Measurements from ENCODE around the gene CPPED1. TPM values are rescaled to one million over a fixed set of nuclear protein-coding genes. Genes with fewer than 3 reads are reported as not detected.

CPPED1 gene
- total RNA-seq, 1 experiment from 2014 or later: 8.1 TPM

GRCh38 chr16:12803203-12804093 lies at the start of gene CPPED1 (continued):
- TF ChIP-seq, protein P1, sequence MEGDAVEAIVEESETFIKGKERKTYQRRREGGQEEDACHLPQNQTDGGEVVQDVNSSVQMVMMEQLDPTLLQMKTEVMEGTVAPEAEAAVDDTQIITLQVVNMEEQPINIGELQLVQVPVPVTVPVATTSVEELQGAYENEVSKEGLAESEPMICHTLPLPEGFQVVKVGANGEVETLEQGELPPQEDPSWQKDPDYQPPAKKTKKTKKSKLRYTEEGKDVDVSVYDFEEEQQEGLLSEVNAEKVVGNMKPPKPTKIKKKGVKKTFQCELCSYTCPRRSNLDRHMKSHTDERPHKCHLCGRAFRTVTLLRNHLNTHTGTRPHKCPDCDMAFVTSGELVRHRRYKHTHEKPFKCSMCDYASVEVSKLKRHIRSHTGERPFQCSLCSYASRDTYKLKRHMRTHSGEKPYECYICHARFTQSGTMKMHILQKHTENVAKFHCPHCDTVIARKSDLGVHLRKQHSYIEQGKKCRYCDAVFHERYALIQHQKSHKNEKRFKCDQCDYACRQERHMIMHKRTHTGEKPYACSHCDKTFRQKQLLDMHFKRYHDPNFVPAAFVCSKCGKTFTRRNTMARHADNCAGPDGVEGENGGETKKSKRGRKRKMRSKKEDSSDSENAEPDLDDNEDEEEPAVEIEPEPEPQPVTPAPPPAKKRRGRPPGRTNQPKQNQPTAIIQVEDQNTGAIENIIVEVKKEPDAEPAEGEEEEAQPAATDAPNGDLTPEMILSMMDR (IDR thresholded peaks at IDR 0.05 in 2 of 3, conservative IDR thresholded peaks at IDR 0.05 in 1 of 3; ENCODE audit: borderline replicate concordance in 1 of 3, insufficient read depth in 1 of 3, low read depth in 2 of 3, low read length in 2 of 3): no peak
- TF ChIP-seq ELF1 (IDR thresholded peaks at IDR 0.05; ENCODE audit: borderline replicate concordance, low read depth) (no peak), SP1 (IDR thresholded peaks at IDR 0.05; ENCODE audit: low read depth) (peak; percentile 75), MAX (IDR thresholded peaks at IDR 0.05) (peak; percentile 40), SIN3A (IDR thresholded peaks at IDR 0.05; ENCODE audit: low read depth) (no peak; the same call in none of the 2 replicates)

GRCh38 chr16:12850186-12850585 lies 46.5 kb upstream of the CPPED1 start:
- no peaks in the 10 kb centered on the region for H3K4me1 ChIP-seq (ENCODE audit: control insufficient read depth in 1 of 2, insufficient read depth in 2 of 2, low read length in 2 of 2)
- ChIA-PET POLR2A (no interaction called here), RAD21 (ENCODE audit: low non-redundant PET in 1 of 2, low total read pairs in 2 of 2, uncharacterized antibody in 2 of 2, unreplicated experiment in 2 of 2) (no interaction called here), CTCF (no interaction called here)
- H3K9ac ChIP-seq (ENCODE audit: low read length): no peak overlapping the region
- H3K36me3 ChIP-seq (ENCODE audit: control insufficient read depth in 1 of 2, insufficient read depth in 2 of 2, low read length in 2 of 2): no peaks in the 10 kb centered on the region
- no peak overlapping the region for H2AFZ ChIP-seq (ENCODE audit: low read depth, low read length, poor library complexity, severe bottlenecking)
- DNase-seq (ENCODE audit: low read depth, low spot score) (no peak), ATAC-seq (no peak)
- no peaks in the 10 kb centered on the region for H3K79me2 ChIP-seq (ENCODE audit: insufficient read depth, low read length)
- intact Hi-C loops (cut with micrococcal nuclease): no loop called here
- H4K20me1 ChIP-seq (ENCODE audit: insufficient read depth): no peaks in the 10 kb centered on the region
- H3K9me3 ChIP-seq (ENCODE audit: control insufficient read depth in 1 of 2, insufficient read depth in 1 of 2, low read depth in 1 of 2, low read length in 2 of 2): no peaks in the 10 kb centered on the region
- peaks cover 16% of the 10 kb centered on the region; the same call in 1 of the 2 replicates for H3K27me3 ChIP-seq (ENCODE audit: insufficient read depth, low read length)
- BruUV-seq (replicated peaks): no TSS peak
- no peak overlapping the region for H3K4me2 ChIP-seq (ENCODE audit: low read length)
- H3K4me3 ChIP-seq (replicated peaks in 1 of 2; ENCODE audit: low read depth in 1 of 2, low read length in 2 of 2): no peak overlapping the region
- H3K9me2 ChIP-seq (ENCODE audit: insufficient read depth): no peaks in the 10 kb centered on the region
- no peak overlapping the region for H3K27ac ChIP-seq (ENCODE audit: low read depth, low read length)
- no peak for TF ChIP-seq EZH2 (IDR thresholded peaks at IDR 0.05)
- no peak for TF ChIP-seq SIN3A (IDR thresholded peaks at IDR 0.05; ENCODE audit: low read depth)
- TF ChIP-seq MAX (IDR thresholded peaks at IDR 0.05): no peak
- TF ChIP-seq ZFX (IDR thresholded peaks at IDR 0.05): no peak
- TF ChIP-seq CBX3 (IDR thresholded peaks at IDR 0.05; ENCODE audit: low read depth): no peak
- TF ChIP-seq EZH2phosphoT487 (IDR thresholded peaks at IDR 0.05; ENCODE audit: borderline replicate concordance): no peak
- TF ChIP-seq SP1 (IDR thresholded peaks at IDR 0.05; ENCODE audit: low read depth): no peak
- no peak for TF ChIP-seq RAD21 (IDR thresholded peaks at IDR 0.05; ENCODE audit: low read depth)
- TF ChIP-seq FOSL1 (IDR thresholded peaks at IDR 0.05; ENCODE audit: low read depth): no peak
- TF ChIP-seq JUND (IDR thresholded peaks at IDR 0.05): no peak
- no peak for TF ChIP-seq POLR2AphosphoS5 (IDR thresholded peaks at IDR 0.05; ENCODE audit: low read depth, low read length)
- TF ChIP-seq CEBPB (IDR thresholded peaks at IDR 0.05; ENCODE audit: low read depth): no peak
- TF ChIP-seq SRF (IDR thresholded peaks at IDR 0.05; ENCODE audit: low read depth): no peak
- no peak for TF ChIP-seq ZNF274 (IDR thresholded peaks at IDR 0.05; ENCODE audit: low read depth, low read length)
- no peak for TF ChIP-seq YY1 (IDR thresholded peaks at IDR 0.05; ENCODE audit: extremely low read depth, insufficient replicate concordance, low read depth, low read length)
- TF ChIP-seq POLR2A (IDR thresholded peaks at IDR 0.05; ENCODE audit: borderline replicate concordance, extremely low read depth, insufficient read depth, insufficient read length): no peak
- no peak for TF ChIP-seq TCF7L2 (IDR thresholded peaks at IDR 0.05; ENCODE audit: borderline replicate concordance, extremely low read depth, insufficient read depth, insufficient read length)
- TF ChIP-seq, protein P2, sequence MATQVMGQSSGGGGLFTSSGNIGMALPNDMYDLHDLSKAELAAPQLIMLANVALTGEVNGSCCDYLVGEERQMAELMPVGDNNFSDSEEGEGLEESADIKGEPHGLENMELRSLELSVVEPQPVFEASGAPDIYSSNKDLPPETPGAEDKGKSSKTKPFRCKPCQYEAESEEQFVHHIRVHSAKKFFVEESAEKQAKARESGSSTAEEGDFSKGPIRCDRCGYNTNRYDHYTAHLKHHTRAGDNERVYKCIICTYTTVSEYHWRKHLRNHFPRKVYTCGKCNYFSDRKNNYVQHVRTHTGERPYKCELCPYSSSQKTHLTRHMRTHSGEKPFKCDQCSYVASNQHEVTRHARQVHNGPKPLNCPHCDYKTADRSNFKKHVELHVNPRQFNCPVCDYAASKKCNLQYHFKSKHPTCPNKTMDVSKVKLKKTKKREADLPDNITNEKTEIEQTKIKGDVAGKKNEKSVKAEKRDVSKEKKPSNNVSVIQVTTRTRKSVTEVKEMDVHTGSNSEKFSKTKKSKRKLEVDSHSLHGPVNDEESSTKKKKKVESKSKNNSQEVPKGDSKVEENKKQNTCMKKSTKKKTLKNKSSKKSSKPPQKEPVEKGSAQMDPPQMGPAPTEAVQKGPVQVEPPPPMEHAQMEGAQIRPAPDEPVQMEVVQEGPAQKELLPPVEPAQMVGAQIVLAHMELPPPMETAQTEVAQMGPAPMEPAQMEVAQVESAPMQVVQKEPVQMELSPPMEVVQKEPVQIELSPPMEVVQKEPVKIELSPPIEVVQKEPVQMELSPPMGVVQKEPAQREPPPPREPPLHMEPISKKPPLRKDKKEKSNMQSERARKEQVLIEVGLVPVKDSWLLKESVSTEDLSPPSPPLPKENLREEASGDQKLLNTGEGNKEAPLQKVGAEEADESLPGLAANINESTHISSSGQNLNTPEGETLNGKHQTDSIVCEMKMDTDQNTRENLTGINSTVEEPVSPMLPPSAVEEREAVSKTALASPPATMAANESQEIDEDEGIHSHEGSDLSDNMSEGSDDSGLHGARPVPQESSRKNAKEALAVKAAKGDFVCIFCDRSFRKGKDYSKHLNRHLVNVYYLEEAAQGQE (IDR thresholded peaks at IDR 0.05; ENCODE audit: low read depth): no peak
- TF ChIP-seq ELF1 (IDR thresholded peaks at IDR 0.05; ENCODE audit: borderline replicate concordance, low read depth): no peak
